Vagina (tissue), 2 donors: ENCODE measurements around the gene PCDHA2. TPM values are rescaled to one million over a fixed set of nuclear protein-coding genes. Genes with fewer than 3 reads are reported as not detected.
A peak's percentile ranks its signal among the peaks of the same experiment; 100 is the strongest.
"Not testable (repeated sequence)": the region's sequence is repeated elsewhere in the genome, so short reads cannot be mapped to it uniquely, and the experiment has no call there.

ENCODE experiments used
- DNase-seq, 2 donors: peaks; one replicate each; pipeline ENCODE4 v3.0.0-alpha.2; 2017; ENCODE audit errors: extremely low spot score in 2 of 2
- H3K27ac ChIP-seq: fragments of 200-600 bp; sonication (generic); one replicate; pipeline ENCODE4 v1.5.1; 2019
- H3K27me3 ChIP-seq: fragments of 200-600 bp; sonication (generic); one replicate; pipeline ENCODE4 v1.5.1; 2019
- H3K36me3 ChIP-seq, 2 donors: fragments of 200-600 bp; sonication (generic); one replicate each; pipeline ENCODE4 v1.5.1; 2017 to 2019
- H3K4me1 ChIP-seq: fragments of 200-600 bp; sonication (generic); one replicate; pipeline ENCODE4 v1.5.1; 2019
- H3K4me3 ChIP-seq, 2 donors: fragments of 200-600 bp; sonication (generic); 1 replicate in 1 of 2; 2 replicates in 1 of 2; pipeline ENCODE4 v1.5.1; 2016 to 2019
- H3K9me3 ChIP-seq: fragments of 200-600 bp; sonication (generic); one replicate; pipeline ENCODE4 v1.5.1; 2019
- POLR2A ChIP-seq, 2 donors: fragments of 450-650 bp; IDR thresholded peaks; one replicate each; pipeline ENCODE4 v1.6.1; 2017; ENCODE audit warnings: antibody characterized with exemption in 2 of 2, mild to moderate bottlenecking in 2 of 2, moderate library complexity in 2 of 2
- POLR2AphosphoS5 ChIP-seq, 2 donors: sonication (generic); formaldehyde crosslinking; IDR thresholded peaks; one replicate each; pipeline ENCODE4 v1.9.0; 2017; ENCODE audit warnings: antibody characterized with exemption in 2 of 2, mild to moderate bottlenecking in 2 of 2, low read depth in 1 of 2; ENCODE audit not compliant: insufficient read depth in 1 of 2
- intact Hi-C: fragments of 100-400 bp; cut with DNase I; formaldehyde crosslinking; loops from one replicate; pipeline ENCODE4 v1.15.1; 2023
- total RNA-seq: library from RNA; depleted of rRNA; stranded (reverse); fragments of >200 nt; gene quantifications from one replicate; pipeline ENCODE4 v1.2.3, GENCODE V29; 2016
- TF ChIP-seq, protein P1 (sequence below), 3 experiments: fragments of 450-650 bp in 2 of 3; fragments of 200-600 bp in 1 of 3; sonication (generic) in 1 of 3; IDR thresholded peaks; one replicate each; pipeline ENCODE4 v1.5.1; 2017 to 2019; ENCODE audit warnings: antibody characterized with exemption in 3 of 3, mild to moderate bottlenecking in 2 of 3, moderate library complexity in 2 of 3

The PCDHA2 gene
- total RNA-seq, 1 donor from 2014 or later: not detected

DNA sequence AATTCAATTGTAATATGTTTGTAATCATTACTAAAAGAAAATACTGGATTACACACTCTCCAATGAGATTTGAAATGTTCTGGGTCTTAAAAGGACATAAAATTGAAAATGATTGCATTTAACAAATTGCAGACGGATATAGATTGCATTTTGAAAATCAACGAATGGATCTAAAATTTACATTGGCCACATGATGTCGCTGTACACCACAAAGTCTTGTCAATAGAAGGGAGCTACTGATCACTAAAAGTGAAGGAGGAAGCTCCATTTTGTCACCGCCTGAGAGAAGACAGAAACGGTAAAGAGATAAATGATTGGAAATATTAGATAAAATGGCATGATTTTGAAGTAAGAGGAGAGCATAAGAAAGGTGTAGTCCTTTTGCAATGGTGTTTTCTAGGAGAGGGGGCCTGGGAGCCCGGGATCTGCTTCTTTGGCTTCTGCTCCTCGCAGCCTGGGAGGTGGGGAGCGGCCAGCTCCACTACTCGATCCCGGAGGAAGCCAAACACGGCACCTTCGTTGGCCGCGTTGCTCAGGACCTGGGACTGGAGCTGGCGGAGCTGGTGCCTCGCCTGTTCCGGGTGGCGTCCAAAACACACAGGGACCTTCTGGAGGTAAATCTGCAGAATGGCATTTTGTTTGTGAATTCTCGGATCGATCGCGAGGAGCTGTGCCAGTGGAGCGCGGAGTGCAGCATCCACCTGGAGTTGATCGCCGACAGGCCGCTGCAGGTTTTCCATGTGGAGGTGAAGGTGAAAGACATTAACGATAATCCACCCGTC is 8.6 kb upstream of the PCDHA2 start, which contains the start of gene PCDHA1:
PCDHA1 (plus strand) TSS at position 236 of the 782 bp plus-strand sequence.
- Histone ChIP-seq H3K36me3 (no peaks in the 10 kb centered on the region), H3K4me1 (no peaks in the 10 kb centered on the region), H3K4me3 (no peak within 1 kb of the TSS), H3K27ac (no peak within 1 kb of the TSS), H3K9me3 (peaks cover 15% of the 10 kb centered on the region), H3K27me3 (no peaks in the 10 kb centered on the region)
- no peak for DNase-seq
- TF ChIP-seq POLR2AphosphoS5 (IDR thresholded peaks at IDR 0.05; ENCODE audit: insufficient read depth in 1 of 2, low read depth in 1 of 2) (no peak), POLR2A (IDR thresholded peaks at IDR 0.05) (no peak)
- TF ChIP-seq, protein P1, sequence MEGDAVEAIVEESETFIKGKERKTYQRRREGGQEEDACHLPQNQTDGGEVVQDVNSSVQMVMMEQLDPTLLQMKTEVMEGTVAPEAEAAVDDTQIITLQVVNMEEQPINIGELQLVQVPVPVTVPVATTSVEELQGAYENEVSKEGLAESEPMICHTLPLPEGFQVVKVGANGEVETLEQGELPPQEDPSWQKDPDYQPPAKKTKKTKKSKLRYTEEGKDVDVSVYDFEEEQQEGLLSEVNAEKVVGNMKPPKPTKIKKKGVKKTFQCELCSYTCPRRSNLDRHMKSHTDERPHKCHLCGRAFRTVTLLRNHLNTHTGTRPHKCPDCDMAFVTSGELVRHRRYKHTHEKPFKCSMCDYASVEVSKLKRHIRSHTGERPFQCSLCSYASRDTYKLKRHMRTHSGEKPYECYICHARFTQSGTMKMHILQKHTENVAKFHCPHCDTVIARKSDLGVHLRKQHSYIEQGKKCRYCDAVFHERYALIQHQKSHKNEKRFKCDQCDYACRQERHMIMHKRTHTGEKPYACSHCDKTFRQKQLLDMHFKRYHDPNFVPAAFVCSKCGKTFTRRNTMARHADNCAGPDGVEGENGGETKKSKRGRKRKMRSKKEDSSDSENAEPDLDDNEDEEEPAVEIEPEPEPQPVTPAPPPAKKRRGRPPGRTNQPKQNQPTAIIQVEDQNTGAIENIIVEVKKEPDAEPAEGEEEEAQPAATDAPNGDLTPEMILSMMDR (IDR thresholded peaks at IDR 0.05): no peak
- intact Hi-C loops: no loop called here

DNA sequence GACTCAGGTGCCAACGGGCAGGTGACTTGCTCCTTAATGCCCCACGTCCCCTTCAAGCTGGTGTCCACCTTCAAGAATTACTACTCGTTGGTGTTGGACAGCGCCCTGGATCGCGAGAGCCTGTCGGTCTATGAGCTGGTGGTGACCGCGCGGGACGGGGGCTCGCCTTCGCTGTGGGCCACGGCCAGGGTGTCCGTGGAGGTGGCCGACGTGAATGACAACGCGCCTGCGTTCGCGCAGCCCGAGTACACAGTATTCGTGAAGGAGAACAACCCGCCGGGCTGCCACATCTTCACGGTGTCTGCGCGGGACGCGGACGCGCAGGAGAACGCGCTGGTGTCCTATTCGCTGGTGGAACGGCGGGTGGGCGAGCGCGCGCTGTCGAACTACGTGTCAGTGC is 7.2 kb upstream of the PCDHA2 start:
- H3K36me3 ChIP-seq, intact Hi-C loops, H3K4me1 ChIP-seq, H3K27me3 ChIP-seq, H3K4me3 ChIP-seq, DNase-seq, H3K27ac ChIP-seq: not testable (repeated sequence)
- H3K9me3 ChIP-seq: peaks cover 15% of the 10 kb centered on the region

DNA sequence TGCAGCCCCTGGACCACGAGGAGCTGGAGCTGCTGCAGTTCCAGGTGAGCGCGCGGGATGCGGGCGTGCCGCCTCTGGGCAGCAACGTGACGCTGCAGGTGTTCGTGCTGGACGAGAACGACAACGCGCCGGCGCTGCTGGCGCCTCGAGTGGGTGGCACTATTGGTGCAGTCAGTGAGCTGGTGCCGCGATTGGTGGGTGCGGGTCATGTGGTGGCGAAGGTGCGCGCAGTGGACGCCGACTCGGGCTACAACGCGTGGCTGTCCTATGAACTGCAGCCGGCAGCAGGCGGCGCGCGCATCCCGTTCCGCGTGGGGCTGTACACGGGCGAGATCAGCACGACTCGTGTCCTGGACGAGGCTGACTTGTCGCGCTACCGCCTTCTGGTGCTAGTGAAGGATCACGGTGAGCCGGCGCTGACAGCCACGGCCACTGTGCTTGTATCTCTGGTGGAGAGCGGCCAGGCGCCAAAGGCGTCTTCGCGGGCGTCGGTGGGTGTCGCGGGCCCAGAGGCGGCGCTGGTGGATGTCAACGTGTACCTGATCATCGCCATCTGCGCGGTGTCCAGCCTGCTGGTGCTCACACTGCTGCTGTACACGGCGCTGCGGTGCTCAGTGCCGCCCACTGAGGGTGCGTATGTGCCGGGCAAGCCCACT is 6.7 kb upstream of the PCDHA2 start:
- intact Hi-C loops, DNase-seq: not testable (repeated sequence)

DNA sequence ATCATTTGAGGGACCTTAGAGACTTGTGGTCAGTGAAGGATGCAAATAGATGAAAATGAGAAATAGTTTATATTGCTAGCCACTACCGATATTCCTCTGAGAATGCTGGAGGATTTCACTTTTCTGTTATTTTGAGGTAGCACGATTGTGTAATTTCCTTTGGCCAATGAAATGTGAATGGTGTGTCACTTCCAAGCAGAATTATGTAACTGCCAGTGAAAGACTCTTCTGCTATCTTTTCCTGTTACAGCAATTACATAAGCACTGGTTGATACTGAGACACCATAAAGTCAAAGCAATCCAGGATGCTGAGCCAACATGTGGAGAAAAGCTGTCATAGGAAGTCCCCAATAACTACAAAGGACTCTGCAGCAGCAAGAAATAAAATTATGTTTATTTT is 3.6 kb upstream of the PCDHA2 start:
- peaks cover 11% of the 10 kb centered on the region for H3K9me3 ChIP-seq
- TF ChIP-seq POLR2A (IDR thresholded peaks at IDR 0.05): no peak
- TF ChIP-seq, protein P1 (IDR thresholded peaks at IDR 0.05): no peak
- no peak for TF ChIP-seq POLR2AphosphoS5 (IDR thresholded peaks at IDR 0.05; ENCODE audit: insufficient read depth in 1 of 2, low read depth in 1 of 2)
- H3K27me3 ChIP-seq: no peaks in the 10 kb centered on the region
- intact Hi-C loops: no loop called here
- H3K27ac ChIP-seq: no peak overlapping the region
- no peaks in the 10 kb centered on the region for H3K36me3 ChIP-seq
- no peak for DNase-seq
- H3K4me3 ChIP-seq: no peak overlapping the region
- H3K4me1 ChIP-seq: no peaks in the 10 kb centered on the region

More for the DNA sequence above, 6.7 kb upstream of the PCDHA2 start:
- not testable (repeated sequence) for H3K27ac ChIP-seq, H3K4me3 ChIP-seq, H3K27me3 ChIP-seq, H3K4me1 ChIP-seq, H3K36me3 ChIP-seq
- H3K9me3 ChIP-seq: peaks cover 15% of the 10 kb centered on the region

DNA sequence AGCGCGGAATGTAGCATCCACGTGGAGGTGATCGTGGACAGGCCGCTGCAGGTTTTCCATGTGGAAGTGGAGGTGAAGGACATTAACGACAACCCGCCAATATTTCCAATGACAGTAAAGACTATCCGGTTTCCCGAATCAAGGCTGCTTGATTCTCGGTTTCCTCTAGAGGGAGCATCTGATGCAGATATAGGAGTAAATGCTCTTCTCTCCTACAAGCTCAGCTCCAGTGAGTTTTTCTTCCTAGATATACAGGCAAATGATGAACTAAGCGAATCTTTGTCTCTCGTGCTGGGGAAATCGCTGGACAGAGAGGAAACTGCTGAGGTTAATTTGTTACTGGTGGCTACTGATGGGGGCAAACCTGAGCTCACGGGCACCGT is 598 bp downstream of the PCDHA2 start:
- no peak for DNase-seq
- no peaks in the 10 kb centered on the region for H3K27me3 ChIP-seq
- no peak overlapping the region for H3K27ac ChIP-seq
- no peaks in the 10 kb centered on the region for H3K4me1 ChIP-seq
- TF ChIP-seq, protein P1 (IDR thresholded peaks at IDR 0.05): no peak
- intact Hi-C loops: no loop called here
- H3K9me3 ChIP-seq: peaks cover 6% of the 10 kb centered on the region
- H3K36me3 ChIP-seq: no peaks in the 10 kb centered on the region
- H3K4me3 ChIP-seq: peak overlapping the region in 1 of 2 donors; percentile 19

DNA sequence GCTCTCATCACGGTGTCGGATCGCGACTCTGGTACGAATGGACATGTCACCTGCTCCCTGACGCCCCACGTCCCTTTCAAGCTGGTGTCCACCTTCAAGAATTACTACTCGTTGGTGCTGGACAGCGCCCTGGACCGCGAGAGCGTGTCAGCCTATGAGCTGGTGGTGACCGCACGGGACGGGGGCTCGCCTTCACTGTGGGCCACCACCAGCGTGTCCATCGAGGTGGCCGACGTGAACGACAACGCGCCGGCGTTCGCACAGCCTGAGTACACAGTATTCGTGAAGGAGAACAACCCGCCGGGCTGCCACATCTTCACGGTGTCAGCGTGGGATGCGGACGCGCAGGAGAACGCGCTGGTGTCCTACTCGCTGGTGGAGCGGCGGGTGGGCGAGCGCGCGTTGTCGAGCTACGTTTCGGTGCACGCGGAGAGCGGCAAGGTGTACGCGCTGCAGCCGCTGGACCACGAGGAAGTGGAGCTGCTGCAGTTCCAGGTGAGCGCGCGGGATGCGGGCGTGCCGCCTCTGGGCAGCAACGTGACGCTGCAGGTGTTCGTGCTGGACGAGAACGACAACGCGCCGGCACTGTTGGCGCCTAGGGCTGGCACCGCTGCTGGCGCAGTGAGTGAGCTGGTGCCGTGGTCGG is 1.5 kb downstream of the PCDHA2 start:
- H3K4me1 ChIP-seq, H3K27ac ChIP-seq, H3K36me3 ChIP-seq, H3K4me3 ChIP-seq, H3K9me3 ChIP-seq, intact Hi-C loops, H3K27me3 ChIP-seq, DNase-seq: not testable (repeated sequence)
